ENCODE results near the gene GAS6.

- no peak for TF ChIP-seq CTCF (IDR thresholded peaks at IDR 0.05)
- no peak for TF ChIP-seq POLR2A (IDR thresholded peaks at IDR 0.05)
Observed at GRCh38 chr13:113793718-113794085, 70.2 kb downstream of the GAS6 start.

All from uterus (tissue), 2 donors.